HL-60 (cell line): ENCODE measurements around the gene FOXC2.

Source experiments
- CTCF ChIP-seq: IDR thresholded peaks from one replicate; pipeline ENCODE4 v1.5.1; 2011; ENCODE audit warnings: low read length, control low read depth, inconsistent platforms; ENCODE audit not compliant: insufficient read depth
- GABPA ChIP-seq: IDR thresholded peaks from 2 replicates; pipeline ENCODE4 v1.6.1; 2012; ENCODE audit warnings: low read depth
- POLR2AphosphoS5 ChIP-seq: IDR thresholded peaks from 2 replicates; pipeline ENCODE4 v1.6.1; 2012; ENCODE audit warnings: low read depth
- REST ChIP-seq: IDR thresholded peaks from 2 replicates; pipeline ENCODE4 v1.6.1; 2012; ENCODE audit warnings: low read depth; ENCODE audit not compliant: insufficient replicate concordance

GRCh38 chr16:86594721-86595120 lies 28.1 kb downstream of the FOXC2 start:
- TF ChIP-seq CTCF (no peak), POLR2AphosphoS5 (no peak), GABPA (no peak), REST (no peak)
